ENCODE measurements around the gene FBXO31. TPM values are rescaled to one million over a fixed set of nuclear protein-coding genes. Genes with fewer than 3 reads are reported as not detected.

The FBXO31 gene
- total RNA-seq, 4 donors from 2014 or later, result 89.4 to 241 (median 147) TPM

- no peak for DNase-seq (ENCODE audit: low spot score in 2 of 2)
- H3K9me3 ChIP-seq, result no peaks in the 10 kb centered on the region
- TF ChIP-seq CTCF (IDR thresholded peaks at IDR 0.05), result no peak
- no peak for TF ChIP-seq EP300 (IDR thresholded peaks at IDR 0.05)
- no peak for TF ChIP-seq POLR2A (IDR thresholded peaks at IDR 0.05)
These were observed 13.5 kb downstream of the FBXO31 start for GRCh38 chr16:87369796-87370719.

GRCh38 chr16:87369117-87369765, 14.3 kb downstream of the FBXO31 start:
- no peak for DNase-seq (ENCODE audit: low spot score in 2 of 2)
- Histone ChIP-seq H3K27ac (no peak overlapping the region), H3K9me3 (no peaks in the 10 kb centered on the region), H3K36me3 (peaks cover 0 to 22% (median 0%) of the 10 kb centered on the region in 3 donors), H3K27me3 (no peaks in the 10 kb centered on the region), H3K4me3 (no peak overlapping the region), H3K4me1 (peaks cover 0 to 57% (median 10%) of the 10 kb centered on the region in 4 donors)
- TF ChIP-seq EP300 (IDR thresholded peaks at IDR 0.05) (no peak), CTCF (IDR thresholded peaks at IDR 0.05) (no peak), POLR2A (IDR thresholded peaks at IDR 0.05) (no peak)
- WGBS, 2 donors, result 87% methylated on average over 14 of the region's 14 CpGs

More at GRCh38 chr16:87369796-87370719, 13.5 kb downstream of the FBXO31 start:
- peaks cover 0 to 19% (median 0%) of the 10 kb centered on the region in 3 donors for H3K36me3 ChIP-seq
- no peak overlapping the region for H3K4me3 ChIP-seq
- 76 to 77% methylated on average over 8 to 16 of the region's 16 CpGs for WGBS, 2 donors
- H3K27ac ChIP-seq, result no peak overlapping the region
- H3K4me1 ChIP-seq, result peaks cover 0 to 55% (median 12%) of the 10 kb centered on the region in 4 donors
- no peaks in the 10 kb centered on the region for H3K27me3 ChIP-seq

- H3K4me1 ChIP-seq, result peaks cover 0 to 68% (median 12%) of the 10 kb centered on the region in 4 donors
- TF ChIP-seq POLR2A (IDR thresholded peaks at IDR 0.05) (no peak), EP300 (IDR thresholded peaks at IDR 0.05) (peak in 1 of 2 donors; percentile 46)
- H3K27me3 ChIP-seq, result no peaks in the 10 kb centered on the region
- H3K9me3 ChIP-seq, result no peaks in the 10 kb centered on the region
- H3K4me3 ChIP-seq, result no peak overlapping the region
- peaks cover 0 to 30% (median 0%) of the 10 kb centered on the region in 3 donors for H3K36me3 ChIP-seq
- no peak for DNase-seq (ENCODE audit: low spot score in 2 of 2)
- WGBS, 2 donors, result 56 to 59% methylated on average over 5 of the region's 5 CpGs
- H3K27ac ChIP-seq, result no peak overlapping the region
These were observed 15.4 kb downstream of the FBXO31 start for GRCh38 chr16:87368029-87368770.

- no peaks in the 10 kb centered on the region for H3K27me3 ChIP-seq
- 89 to 92% methylated on average over 9 of the region's 9 CpGs for WGBS, 2 donors
- no peaks in the 10 kb centered on the region for H3K9me3 ChIP-seq
- TF ChIP-seq CTCF (IDR thresholded peaks at IDR 0.05) (no peak), POLR2A (IDR thresholded peaks at IDR 0.05) (no peak), EP300 (IDR thresholded peaks at IDR 0.05) (no peak)
- no peak overlapping the region for H3K4me3 ChIP-seq
- H3K4me1 ChIP-seq, result peaks cover 0 to 69% (median 12%) of the 10 kb centered on the region in 4 donors
- peaks cover 0 to 34% (median 0%) of the 10 kb centered on the region in 3 donors for H3K36me3 ChIP-seq
- no peak overlapping the region for H3K27ac ChIP-seq
- DNase-seq (ENCODE audit: low spot score in 2 of 2), result no peak
These were observed 16.0 kb downstream of the FBXO31 start for GRCh38 chr16:87367529-87367928.

- Histone ChIP-seq H3K4me1 (peaks cover 0 to 66% (median 12%) of the 10 kb centered on the region in 4 donors), H3K27ac (no peak overlapping the region), H3K36me3 (peaks cover 0 to 39% (median 0%) of the 10 kb centered on the region in 3 donors), H3K9me3 (no peaks in the 10 kb centered on the region), H3K4me3 (no peak overlapping the region), H3K27me3 (no peaks in the 10 kb centered on the region)
- 85 to 93% methylated on average over 1 of the region's 1 CpG for WGBS, 2 donors
- no peak for DNase-seq (ENCODE audit: low spot score in 2 of 2)
- TF ChIP-seq CTCF (IDR thresholded peaks at IDR 0.05) (no peak), EP300 (IDR thresholded peaks at IDR 0.05) (no peak), POLR2A (IDR thresholded peaks at IDR 0.05) (no peak)
These were observed 16.6 kb downstream of the FBXO31 start for GRCh38 chr16:87366930-87367329.
